Common myeloid progenitor, CD34-positive (primary cell): ENCODE results near the gene NVL.

ENCODE experiments used
- CTCF ChIA-PET: fragments of 350-600 bp; sonication (Branson Sonifier 250); formaldehyde crosslinking; loops from one replicate; lab custom pipeline; 2021; ENCODE audit warnings: antibody characterized with exemption; lab: Charles Lee
- POLR2A ChIA-PET: fragments of 350-600 bp; sonication (Branson Sonifier 250); formaldehyde crosslinking; loops from one replicate; lab custom pipeline; 2021; ENCODE audit warnings: antibody characterized with exemption; lab: Charles Lee
- DNase-seq, 3 donors: peaks; one replicate each; pipeline versions ENCODE4 v3.0.0 to v3.0.0-alpha.2; 2013
- H3K27ac ChIP-seq, 2 experiments: 1 replicate in 1 of 2; 2 replicates in 1 of 2; pipeline ENCODE4 v1.7.0; 2013; ENCODE audit warnings: inconsistent platforms in 2 of 2, low read length in 2 of 2, mild to moderate bottlenecking in 2 of 2, low read depth in 1 of 2, moderate library complexity in 1 of 2; ENCODE audit not compliant: severe bottlenecking in 2 of 2, insufficient read depth in 1 of 2, poor library complexity in 1 of 2
- H3K27me3 ChIP-seq, 5 experiments: replicated peaks in 2 of 5; 1 replicate in 3 of 5; 2 replicates in 2 of 5; pipeline versions ENCODE4 v1.6.1 to v1.7.0; 2013; ENCODE audit warnings: low read length in 4 of 5, mild to moderate bottlenecking in 2 of 5, moderate library complexity in 2 of 5, inconsistent platforms in 1 of 5; ENCODE audit not compliant: insufficient read depth in 5 of 5, control insufficient read depth in 4 of 5
- H3K36me3 ChIP-seq, 4 experiments: 1 replicate in 2 of 4; 2 replicates in 2 of 4; pipeline versions ENCODE4 v1.6.1 to v1.7.0; 2013; ENCODE audit warnings: low read length in 3 of 4, control low read depth in 1 of 4, mild to moderate bottlenecking in 1 of 4; ENCODE audit not compliant: control insufficient read depth in 4 of 4, insufficient read depth in 4 of 4
- H3K4me1 ChIP-seq, 4 experiments: 1 replicate in 3 of 4; 2 replicates in 1 of 4; pipeline versions ENCODE4 v1.6.1 to v1.7.1; 2013; ENCODE audit warnings: low read length in 3 of 4, mild to moderate bottlenecking in 3 of 4, control low read depth in 1 of 4, inconsistent platforms in 1 of 4, moderate library complexity in 1 of 4; ENCODE audit not compliant: control insufficient read depth in 4 of 4, insufficient read depth in 4 of 4; ENCODE audit errors: control extremely low read depth in 1 of 4
- H3K4me3 ChIP-seq, 7 experiments: 1 replicate in 4 of 7; 2 replicates in 3 of 7; pipeline versions ENCODE4 v1.5.1 to v1.7.0; 2013; ENCODE audit warnings: mild to moderate bottlenecking in 7 of 7, low read length in 6 of 7, moderate library complexity in 6 of 7, inconsistent platforms in 2 of 7, low read depth in 2 of 7, control low read depth in 1 of 7; ENCODE audit not compliant: insufficient read depth in 4 of 7, control insufficient read depth in 1 of 7; ENCODE audit errors: extremely low read depth in 1 of 7
- H3K9me3 ChIP-seq, 5 experiments: 1 replicate in 4 of 5; 2 replicates in 1 of 5; pipeline versions ENCODE4 v1.6.1 to v1.7.1; 2013; ENCODE audit warnings: low read length in 4 of 5, mild to moderate bottlenecking in 2 of 5, inconsistent platforms in 1 of 5, low read depth in 1 of 5, moderate library complexity in 1 of 5; ENCODE audit not compliant: control insufficient read depth in 4 of 5, insufficient read depth in 2 of 5; ENCODE audit errors: control extremely low read depth in 1 of 5
- WGBS: methylation state at CpG from one replicate; pipeline ENCODE4 v1.1.5; 2013; ENCODE audit not compliant: insufficient coverage; 5-methylcytosine and 5-hydroxymethylcytosine counted together

The NVL gene

GRCh38 chr1:224198572-224198971 lies 131.4 kb downstream of the NVL start:
- Histone ChIP-seq H3K27me3 (no peaks in the 10 kb centered on the region), H3K4me3 (no peak overlapping the region), H3K4me1 (peaks cover 0 to 7% (median 0%) of the 10 kb centered on the region in 4 experiments), H3K36me3 (peaks cover 0 to 9% (median 6%) of the 10 kb centered on the region in 4 experiments), H3K27ac (no peak overlapping the region), H3K9me3 (no peaks in the 10 kb centered on the region)
- CTCF ChIA-PET = no interaction called here
- DNase-seq = no peak
- 89% methylated on average over 4 of the region's 4 CpGs for WGBS
- POLR2A ChIA-PET = interaction anchor here (0.6 kb wide), 1 partner anchor 36 kb away, joined by 3 read pairs; no protein-coding TSS in a partner anchor

GRCh38 chr1:224196813-224197600 lies 133.0 kb downstream of the NVL start:
- POLR2A ChIA-PET = no interaction called here
- Histone ChIP-seq H3K9me3 (no peaks in the 10 kb centered on the region), H3K4me1 (no peaks in the 10 kb centered on the region), H3K27me3 (no peaks in the 10 kb centered on the region), H3K36me3 (peaks cover 4 to 17% (median 11%) of the 10 kb centered on the region in 4 experiments), H3K27ac (no peak overlapping the region), H3K4me3 (no peak overlapping the region)
- CTCF ChIA-PET = interaction anchor here (1.3 kb wide), 1 partner anchor 15 kb away, joined by 3 read pairs; no protein-coding TSS in a partner anchor
- DNase-seq = no peak
- WGBS = 88% methylated on average over 5 of the region's 5 CpGs

GRCh38 chr1:224193319-224193966 lies 136.5 kb downstream of the NVL start:
- Histone ChIP-seq H3K36me3 (peaks cover 4 to 37% (median 17%) of the 10 kb centered on the region in 4 experiments), H3K27ac (no peak overlapping the region), H3K27me3 (no peaks in the 10 kb centered on the region), H3K4me3 (no peak overlapping the region), H3K4me1 (no peaks in the 10 kb centered on the region), H3K9me3 (no peaks in the 10 kb centered on the region)
- POLR2A ChIA-PET = no interaction called here
- DNase-seq = no peak
- CTCF ChIA-PET = interaction anchor here (0.5 to 1.8 kb wide), 5 partner anchors 8 to 52 kb away, joined by 3 to 5 read pairs (median 3); partner anchors contain the start of gene DEGS1
- 94% methylated on average over 4 of the region's 8 CpGs for WGBS

GRCh38 chr1:224192082-224192788 lies 137.7 kb downstream of the NVL start:
- POLR2A ChIA-PET = interaction anchor here (0.6 kb wide), 1 partner anchor 33 kb away, joined by 3 read pairs; no protein-coding TSS in a partner anchor
- CTCF ChIA-PET = interaction anchor here (1.0 to 1.8 kb wide), 3 partner anchors 8 to 22 kb away, joined by 3 to 5 read pairs (median 3); partner anchors contain the start of gene DEGS1
- WGBS = 95% methylated on average over 3 of the region's 5 CpGs
- no peak overlapping the region for H3K27ac ChIP-seq
- H3K9me3 ChIP-seq = peaks cover 0 to 3% (median 0%) of the 10 kb centered on the region in 5 experiments
- H3K4me3 ChIP-seq = no peak overlapping the region
- H3K27me3 ChIP-seq = no peaks in the 10 kb centered on the region
- no peak for DNase-seq
- H3K4me1 ChIP-seq = no peaks in the 10 kb centered on the region
- H3K36me3 ChIP-seq = peaks cover 4 to 42% (median 17%) of the 10 kb centered on the region in 4 experiments

- H3K36me3 ChIP-seq = peaks cover 0 to 51% (median 16%) of the 10 kb centered on the region in 4 experiments
- POLR2A ChIA-PET = no interaction called here
- no peak for DNase-seq
- CTCF ChIA-PET = no interaction called here
- H3K27ac ChIP-seq = no peak overlapping the region
- 93% methylated on average over 7 of the region's 7 CpGs for WGBS
- no peak overlapping the region for H3K4me3 ChIP-seq
- peaks cover 0 to 8% (median 3%) of the 10 kb centered on the region in 4 experiments for H3K4me1 ChIP-seq
- no peaks in the 10 kb centered on the region for H3K27me3 ChIP-seq
- peaks cover 0 to 3% (median 0%) of the 10 kb centered on the region in 5 experiments for H3K9me3 ChIP-seq
These were observed 140.4 kb downstream of the NVL start for GRCh38 chr1:224189561-224189960.

- Histone ChIP-seq H3K27ac (no peak overlapping the region), H3K4me1 (peaks cover 6 to 17% (median 11%) of the 10 kb centered on the region in 4 experiments), H3K9me3 (peaks cover 0 to 3% (median 0%) of the 10 kb centered on the region in 5 experiments), H3K36me3 (peaks cover 0 to 44% (median 11%) of the 10 kb centered on the region in 4 experiments), H3K4me3 (no peak overlapping the region), H3K27me3 (no peaks in the 10 kb centered on the region)
- DNase-seq = no peak
- CTCF ChIA-PET = no interaction called here
- POLR2A ChIA-PET = no interaction called here
- no CpG with 5 or more reads among the region's 2 CpGs for WGBS
These were observed 141.7 kb downstream of the NVL start for GRCh38 chr1:224188286-224188685.
